Vagina (tissue), 2 donors: ENCODE measurements around the gene UPK1B.

Source experiments
- POLR2A ChIP-seq, 2 donors: fragments of 450-650 bp; IDR thresholded peaks; one replicate each; pipeline ENCODE4 v1.6.1; 2017; ENCODE audit warnings: antibody characterized with exemption in 2 of 2, mild to moderate bottlenecking in 2 of 2, moderate library complexity in 2 of 2
- POLR2AphosphoS5 ChIP-seq, 2 donors: sonication (generic); formaldehyde crosslinking; IDR thresholded peaks; one replicate each; pipeline ENCODE4 v1.9.0; 2017; ENCODE audit warnings: antibody characterized with exemption in 2 of 2, mild to moderate bottlenecking in 2 of 2, low read depth in 1 of 2; ENCODE audit not compliant: insufficient read depth in 1 of 2
- TF ChIP-seq, protein P1 (sequence below), 3 experiments: fragments of 450-650 bp in 2 of 3; fragments of 200-600 bp in 1 of 3; sonication (generic) in 1 of 3; IDR thresholded peaks; one replicate each; pipeline ENCODE4 v1.5.1; 2017 to 2019; ENCODE audit warnings: antibody characterized with exemption in 3 of 3, mild to moderate bottlenecking in 2 of 3, moderate library complexity in 2 of 3

DNA sequence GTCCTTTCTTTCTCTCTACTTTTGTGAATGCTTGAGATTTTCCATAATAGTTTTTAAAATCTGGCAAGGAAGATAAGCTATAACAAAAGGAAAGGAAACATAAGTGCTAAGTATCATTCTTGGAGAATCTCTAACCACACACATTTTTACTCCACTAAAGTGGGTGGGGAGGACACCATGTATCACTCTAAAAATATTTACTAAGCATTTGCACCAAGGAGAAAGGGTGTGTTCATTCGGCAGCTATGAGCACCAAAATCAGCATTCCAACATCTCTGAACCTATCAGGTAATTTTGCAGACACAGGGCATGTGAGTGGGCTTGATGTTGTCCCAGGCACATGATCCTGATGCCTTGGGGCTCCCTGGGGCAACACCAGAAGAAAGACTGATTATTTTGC, 61.8 kb downstream of the UPK1B start:
- TF ChIP-seq POLR2AphosphoS5 (IDR thresholded peaks at IDR 0.05; ENCODE audit: insufficient read depth in 1 of 2, low read depth in 1 of 2) (no peak), POLR2A (IDR thresholded peaks at IDR 0.05) (no peak)
- TF ChIP-seq, protein P1, sequence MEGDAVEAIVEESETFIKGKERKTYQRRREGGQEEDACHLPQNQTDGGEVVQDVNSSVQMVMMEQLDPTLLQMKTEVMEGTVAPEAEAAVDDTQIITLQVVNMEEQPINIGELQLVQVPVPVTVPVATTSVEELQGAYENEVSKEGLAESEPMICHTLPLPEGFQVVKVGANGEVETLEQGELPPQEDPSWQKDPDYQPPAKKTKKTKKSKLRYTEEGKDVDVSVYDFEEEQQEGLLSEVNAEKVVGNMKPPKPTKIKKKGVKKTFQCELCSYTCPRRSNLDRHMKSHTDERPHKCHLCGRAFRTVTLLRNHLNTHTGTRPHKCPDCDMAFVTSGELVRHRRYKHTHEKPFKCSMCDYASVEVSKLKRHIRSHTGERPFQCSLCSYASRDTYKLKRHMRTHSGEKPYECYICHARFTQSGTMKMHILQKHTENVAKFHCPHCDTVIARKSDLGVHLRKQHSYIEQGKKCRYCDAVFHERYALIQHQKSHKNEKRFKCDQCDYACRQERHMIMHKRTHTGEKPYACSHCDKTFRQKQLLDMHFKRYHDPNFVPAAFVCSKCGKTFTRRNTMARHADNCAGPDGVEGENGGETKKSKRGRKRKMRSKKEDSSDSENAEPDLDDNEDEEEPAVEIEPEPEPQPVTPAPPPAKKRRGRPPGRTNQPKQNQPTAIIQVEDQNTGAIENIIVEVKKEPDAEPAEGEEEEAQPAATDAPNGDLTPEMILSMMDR (IDR thresholded peaks at IDR 0.05), result no peak
